Smooth muscle cell (in vitro differentiated cells): ENCODE results near the gene BLOC1S3. TPM values are rescaled to one million over a fixed set of nuclear protein-coding genes. Genes with fewer than 3 reads are reported as not detected.

Experiments
- DNase-seq: peaks from one replicate; lab custom pipeline; 2025; ENCODE audit not compliant: unreplicated experiment; lab: John Stamatoyannopoulos, UW
- H2AFZ ChIP-seq: fragments of 200-600 bp; sonication (generic); 2 replicates; pipeline ENCODE4 v1.6.0; 2016; ENCODE audit warnings: antibody characterized with exemption, low read depth, mild to moderate bottlenecking
- H3F3A ChIP-seq: fragments of 200-600 bp; sonication (generic); 2 replicates; pipeline ENCODE4 v1.6.0; 2017; ENCODE audit warnings: antibody characterized with exemption, low read depth
- H3K27ac ChIP-seq: fragments of 200-600 bp; sonication (generic); 2 replicates; pipeline ENCODE4 v1.5.1; 2016; ENCODE audit warnings: low read depth, mild to moderate bottlenecking
- H3K27me3 ChIP-seq: fragments of 200-600 bp; sonication (generic); 2 replicates; pipeline ENCODE4 v1.6.1; 2016; ENCODE audit warnings: low read depth, mild to moderate bottlenecking
- H3K36me3 ChIP-seq: fragments of 200-600 bp; sonication (generic); 2 replicates; pipeline ENCODE4 v1.5.1; 2016; ENCODE audit warnings: low read depth
- H3K4me1 ChIP-seq: fragments of 200-600 bp; sonication (generic); 2 replicates; pipeline ENCODE4 v1.5.1; 2016; ENCODE audit warnings: low read depth
- H3K4me2 ChIP-seq: fragments of 200-600 bp; sonication (generic); 2 replicates; pipeline ENCODE4 v1.6.0; 2016; ENCODE audit warnings: mild to moderate bottlenecking
- H3K4me3 ChIP-seq: fragments of 200-600 bp; sonication (generic); 2 replicates; pipeline ENCODE4 v1.5.1; 2016; ENCODE audit warnings: mild to moderate bottlenecking
- H3K79me2 ChIP-seq: fragments of 200-600 bp; sonication (generic); 2 replicates; pipeline ENCODE4 v1.6.0; 2016; ENCODE audit warnings: low read depth, mild to moderate bottlenecking
- H3K9ac ChIP-seq: fragments of 200-600 bp; sonication (generic); 2 replicates; pipeline ENCODE4 v1.6.0; 2016; ENCODE audit warnings: low read depth
- H3K9me3 ChIP-seq: fragments of 200-600 bp; sonication (generic); replicated peaks from 2 replicates; pipeline ENCODE4 v1.5.1; 2016; ENCODE audit warnings: low read depth
- H4K20me1 ChIP-seq: fragments of 200-600 bp; sonication (generic); 2 replicates; pipeline ENCODE4 v1.6.0; 2016; ENCODE audit warnings: low read depth
- CTCF ChIP-seq: fragments of 200-600 bp; sonication (generic); IDR thresholded peaks from 2 replicates; pipeline ENCODE4 v1.5.1; 2017; ENCODE audit warnings: borderline replicate concordance, mild to moderate bottlenecking, antibody characterized with exemption; ENCODE audit not compliant: insufficient read depth, poor library complexity, severe bottlenecking
- WGBS: methylation state at CpG from one replicate; pipeline ENCODE4 v1.1.7; 2016; ENCODE audit warnings: low lambda C conversion rate; 5-methylcytosine and 5-hydroxymethylcytosine counted together
- polyA plus RNA-seq: library from polyadenylated mRNA; unstranded; fragments of >200 nt; fragmentation: Nextera tagmentation; extraction: Ambion mirVana; gene quantifications from 2 replicates; pipeline ENCODE4 v1.2.1, GENCODE V29; 2016
- total RNA-seq: library from RNA; depleted of rRNA; stranded (reverse); fragments of >200 nt; gene quantifications from 2 replicates; pipeline ENCODE4 v1.2.3, GENCODE V29; 2014

Gene BLOC1S3
- total and polyA plus RNA-seq, 2 experiments from 2014 or later = 3.5 to 7.7 TPM

- no peak for TF ChIP-seq CTCF
- Histone ChIP-seq H3K36me3 (no peaks in the 10 kb centered on the region), H3K9ac (no peak overlapping the region), H3F3A (no peaks in the 10 kb centered on the region), H2AFZ (no peak overlapping the region), H3K4me2 (no peak overlapping the region), H3K27me3 (peaks cover 7% of the 10 kb centered on the region), H3K4me3 (no peak overlapping the region), H3K4me1 (no peaks in the 10 kb centered on the region), H4K20me1 (no peaks in the 10 kb centered on the region), H3K9me3 (no peaks in the 10 kb centered on the region), H3K79me2 (no peaks in the 10 kb centered on the region), H3K27ac (no peak overlapping the region)
- 97% methylated on average over 17 of the region's 18 CpGs for WGBS
- no peak for DNase-seq
Observed at GRCh38 chr19:45146741-45147205, 31.8 kb upstream of the BLOC1S3 start.

GRCh38 chr19:45147835-45148676 lies 30.5 kb upstream of the BLOC1S3 start:
- no peak overlapping the region for H3K4me3 ChIP-seq
- no peaks in the 10 kb centered on the region for H3K4me1 ChIP-seq
- no peaks in the 10 kb centered on the region for H3K79me2 ChIP-seq
- 90% methylated on average over 18 of the region's 18 CpGs for WGBS
- no peak overlapping the region for H3K27ac ChIP-seq
- no peak overlapping the region for H3K4me2 ChIP-seq
- no peak for DNase-seq
- no peak for TF ChIP-seq CTCF
- no peak overlapping the region for H2AFZ ChIP-seq
- no peaks in the 10 kb centered on the region for H3K36me3 ChIP-seq
- H3K9ac ChIP-seq = no peak overlapping the region
- no peaks in the 10 kb centered on the region for H3F3A ChIP-seq
- peaks cover 1% of the 10 kb centered on the region for H4K20me1 ChIP-seq
- no peaks in the 10 kb centered on the region for H3K9me3 ChIP-seq
- peaks cover 19% of the 10 kb centered on the region for H3K27me3 ChIP-seq

GRCh38 chr19:45149129-45149528 lies 29.5 kb upstream of the BLOC1S3 start:
- no peak for DNase-seq
- WGBS = 96% methylated on average over 9 of the region's 9 CpGs
- H3K4me1 ChIP-seq = peaks cover 7% of the 10 kb centered on the region

More at GRCh38 chr19:45149129-45149528, 29.5 kb upstream of the BLOC1S3 start:
- H3K27ac ChIP-seq = no peak overlapping the region
- H2AFZ ChIP-seq = no peak overlapping the region
- TF ChIP-seq CTCF = no peak
- H3F3A ChIP-seq = no peaks in the 10 kb centered on the region
- H3K36me3 ChIP-seq = no peaks in the 10 kb centered on the region
- H3K4me3 ChIP-seq = no peak overlapping the region
- H3K79me2 ChIP-seq = no peaks in the 10 kb centered on the region
- H3K9me3 ChIP-seq = no peaks in the 10 kb centered on the region
- no peak overlapping the region for H3K9ac ChIP-seq
- peaks cover 10% of the 10 kb centered on the region for H4K20me1 ChIP-seq
- no peak overlapping the region for H3K4me2 ChIP-seq
- peaks cover 29% of the 10 kb centered on the region for H3K27me3 ChIP-seq
